ENCODE results near the gene TRAF3IP1. TPM values are rescaled to one million over a fixed set of nuclear protein-coding genes. Genes with fewer than 3 reads are reported as not detected.

The TRAF3IP1 gene
- total and polyA plus RNA-seq, 4 donors = 4.0 to 9.1 (median 4.6) TPM

DNA sequence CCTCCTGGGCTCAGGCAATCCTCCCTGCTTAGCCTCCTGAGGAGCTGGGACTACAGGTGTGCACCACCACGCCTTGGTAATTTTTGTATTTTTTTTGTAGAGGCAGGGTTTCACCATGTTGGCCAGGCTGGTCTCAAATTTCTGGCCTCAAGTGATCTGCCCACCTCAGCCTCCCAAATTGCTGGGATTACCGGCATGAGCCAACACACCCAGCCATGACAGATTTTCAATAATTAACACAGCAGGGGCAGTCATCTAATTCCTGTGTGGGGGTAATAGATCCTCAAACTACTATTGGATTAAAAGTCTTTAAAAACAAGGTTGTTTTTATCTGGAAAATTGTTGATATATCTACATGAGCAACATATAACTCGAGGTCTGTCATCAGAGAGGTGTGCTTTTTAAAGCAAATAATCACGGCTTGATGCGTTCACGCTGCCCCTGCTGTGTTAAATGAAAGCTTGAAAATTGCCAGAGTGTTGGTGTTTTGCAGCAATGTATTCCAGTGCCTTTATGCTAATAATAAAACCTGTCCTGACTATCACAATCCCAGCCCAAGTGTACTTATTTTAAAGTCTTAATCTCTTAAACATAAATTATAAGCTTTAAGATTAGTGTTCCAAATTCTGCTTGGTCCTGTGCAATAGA, 70.8 kb downstream of the TRAF3IP1 start:
- 97% methylated on average over 6 of the region's 6 CpGs for WGBS
- DNase-seq (ENCODE audit: low spot score) = no peak
- no peak overlapping the region for H3K4me3 ChIP-seq (ENCODE audit: low read depth in 1 of 3, low read length in 3 of 3)
- peaks cover 0 to 2% (median 0%) of the 10 kb centered on the region in 4 donors for H3K36me3 ChIP-seq (ENCODE audit: control insufficient read depth in 4 of 4, insufficient read depth in 3 of 4, low read depth in 1 of 4, low read length in 3 of 4)
- TF ChIP-seq YY1 (IDR thresholded peaks at IDR 0.05) (no peak), TAF1 (conservative IDR thresholded peaks at IDR 0.05) (no peak), RAD21 (IDR thresholded peaks at IDR 0.05) (no peak), FOXA1 (IDR thresholded peaks at IDR 0.05) (no peak), NR2F2 (IDR thresholded peaks at IDR 0.05) (no peak)
- TF ChIP-seq, protein P1, sequence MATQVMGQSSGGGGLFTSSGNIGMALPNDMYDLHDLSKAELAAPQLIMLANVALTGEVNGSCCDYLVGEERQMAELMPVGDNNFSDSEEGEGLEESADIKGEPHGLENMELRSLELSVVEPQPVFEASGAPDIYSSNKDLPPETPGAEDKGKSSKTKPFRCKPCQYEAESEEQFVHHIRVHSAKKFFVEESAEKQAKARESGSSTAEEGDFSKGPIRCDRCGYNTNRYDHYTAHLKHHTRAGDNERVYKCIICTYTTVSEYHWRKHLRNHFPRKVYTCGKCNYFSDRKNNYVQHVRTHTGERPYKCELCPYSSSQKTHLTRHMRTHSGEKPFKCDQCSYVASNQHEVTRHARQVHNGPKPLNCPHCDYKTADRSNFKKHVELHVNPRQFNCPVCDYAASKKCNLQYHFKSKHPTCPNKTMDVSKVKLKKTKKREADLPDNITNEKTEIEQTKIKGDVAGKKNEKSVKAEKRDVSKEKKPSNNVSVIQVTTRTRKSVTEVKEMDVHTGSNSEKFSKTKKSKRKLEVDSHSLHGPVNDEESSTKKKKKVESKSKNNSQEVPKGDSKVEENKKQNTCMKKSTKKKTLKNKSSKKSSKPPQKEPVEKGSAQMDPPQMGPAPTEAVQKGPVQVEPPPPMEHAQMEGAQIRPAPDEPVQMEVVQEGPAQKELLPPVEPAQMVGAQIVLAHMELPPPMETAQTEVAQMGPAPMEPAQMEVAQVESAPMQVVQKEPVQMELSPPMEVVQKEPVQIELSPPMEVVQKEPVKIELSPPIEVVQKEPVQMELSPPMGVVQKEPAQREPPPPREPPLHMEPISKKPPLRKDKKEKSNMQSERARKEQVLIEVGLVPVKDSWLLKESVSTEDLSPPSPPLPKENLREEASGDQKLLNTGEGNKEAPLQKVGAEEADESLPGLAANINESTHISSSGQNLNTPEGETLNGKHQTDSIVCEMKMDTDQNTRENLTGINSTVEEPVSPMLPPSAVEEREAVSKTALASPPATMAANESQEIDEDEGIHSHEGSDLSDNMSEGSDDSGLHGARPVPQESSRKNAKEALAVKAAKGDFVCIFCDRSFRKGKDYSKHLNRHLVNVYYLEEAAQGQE (IDR thresholded peaks at IDR 0.05) = no peak
- TF ChIP-seq, protein P2, sequence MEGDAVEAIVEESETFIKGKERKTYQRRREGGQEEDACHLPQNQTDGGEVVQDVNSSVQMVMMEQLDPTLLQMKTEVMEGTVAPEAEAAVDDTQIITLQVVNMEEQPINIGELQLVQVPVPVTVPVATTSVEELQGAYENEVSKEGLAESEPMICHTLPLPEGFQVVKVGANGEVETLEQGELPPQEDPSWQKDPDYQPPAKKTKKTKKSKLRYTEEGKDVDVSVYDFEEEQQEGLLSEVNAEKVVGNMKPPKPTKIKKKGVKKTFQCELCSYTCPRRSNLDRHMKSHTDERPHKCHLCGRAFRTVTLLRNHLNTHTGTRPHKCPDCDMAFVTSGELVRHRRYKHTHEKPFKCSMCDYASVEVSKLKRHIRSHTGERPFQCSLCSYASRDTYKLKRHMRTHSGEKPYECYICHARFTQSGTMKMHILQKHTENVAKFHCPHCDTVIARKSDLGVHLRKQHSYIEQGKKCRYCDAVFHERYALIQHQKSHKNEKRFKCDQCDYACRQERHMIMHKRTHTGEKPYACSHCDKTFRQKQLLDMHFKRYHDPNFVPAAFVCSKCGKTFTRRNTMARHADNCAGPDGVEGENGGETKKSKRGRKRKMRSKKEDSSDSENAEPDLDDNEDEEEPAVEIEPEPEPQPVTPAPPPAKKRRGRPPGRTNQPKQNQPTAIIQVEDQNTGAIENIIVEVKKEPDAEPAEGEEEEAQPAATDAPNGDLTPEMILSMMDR (IDR thresholded peaks at IDR 0.05; ENCODE audit: low read depth, low read length, missing input control) = no peak
- no peak overlapping the region for H3K9ac ChIP-seq (ENCODE audit: low read depth in 1 of 2, low read length in 2 of 2)
- no peaks in the 10 kb centered on the region for H3K4me1 ChIP-seq (ENCODE audit: control insufficient read depth in 4 of 4, insufficient read depth in 4 of 4, low read length in 3 of 4)
- H3K9me3 ChIP-seq (ENCODE audit: control insufficient read depth in 4 of 4, low read length in 3 of 4) = no peaks in the 10 kb centered on the region
- no peaks in the 10 kb centered on the region for H3K27me3 ChIP-seq (ENCODE audit: control insufficient read depth in 4 of 4, insufficient read depth in 4 of 4, low read length in 3 of 4)
- H3K27ac ChIP-seq (ENCODE audit: low read depth in 1 of 2, low read length in 2 of 2) = no peak overlapping the region

DNA sequence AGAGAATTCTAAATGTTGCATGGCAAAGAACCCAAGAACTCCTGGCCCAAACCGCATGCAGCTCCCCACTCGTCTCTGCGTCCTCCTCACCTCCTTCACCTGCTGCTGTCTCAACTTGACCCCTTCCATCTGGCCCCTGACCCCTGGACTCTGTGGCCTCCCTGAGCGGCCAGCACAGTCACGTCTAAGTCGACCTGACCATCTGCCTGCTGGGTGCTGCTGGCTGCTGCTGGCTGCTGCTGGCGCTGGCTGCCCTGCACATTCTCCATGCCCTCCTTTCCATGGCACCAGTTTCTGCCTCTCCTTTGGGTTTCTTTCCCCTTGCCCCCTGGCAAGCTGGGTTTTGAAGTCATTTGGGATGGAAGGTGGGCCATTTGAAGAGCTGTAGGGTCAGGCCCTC, 76.3 kb downstream of the TRAF3IP1 start:
- DNase-seq (ENCODE audit: low spot score) = no peak
- WGBS = 96% methylated on average over 7 of the region's 7 CpGs

More for the DNA sequence above, 76.3 kb downstream of the TRAF3IP1 start:
- Histone ChIP-seq H3K27me3 (ENCODE audit: control insufficient read depth in 4 of 4, insufficient read depth in 4 of 4, low read length in 3 of 4) (no peaks in the 10 kb centered on the region), H3K4me3 (ENCODE audit: low read depth in 1 of 3, low read length in 3 of 3) (no peak overlapping the region), H3K27ac (ENCODE audit: low read depth in 1 of 2, low read length in 2 of 2) (no peak overlapping the region), H3K4me1 (ENCODE audit: control insufficient read depth in 4 of 4, insufficient read depth in 4 of 4, low read length in 3 of 4) (no peaks in the 10 kb centered on the region), H3K9ac (ENCODE audit: low read depth in 1 of 2, low read length in 2 of 2) (no peak overlapping the region), H3K9me3 (ENCODE audit: control insufficient read depth in 4 of 4, low read length in 3 of 4) (no peaks in the 10 kb centered on the region), H3K36me3 (ENCODE audit: control insufficient read depth in 4 of 4, insufficient read depth in 3 of 4, low read depth in 1 of 4, low read length in 3 of 4) (peaks cover 0 to 11% (median 5%) of the 10 kb centered on the region in 4 donors)
- TF ChIP-seq JUND (IDR thresholded peaks at IDR 0.05) (no peak), RXRA (IDR thresholded peaks at IDR 0.05) (no peak), YY1 (IDR thresholded peaks at IDR 0.05) (no peak), NR2F2 (IDR thresholded peaks at IDR 0.05) (no peak), EGR1 (IDR thresholded peaks at IDR 0.05; ENCODE audit: low read depth in 2 of 2) (no peak), TAF1 (conservative IDR thresholded peaks at IDR 0.05) (no peak), FOXA1 (IDR thresholded peaks at IDR 0.05) (no peak), RAD21 (IDR thresholded peaks at IDR 0.05) (no peak), HNF4A (conservative IDR thresholded peaks at IDR 0.05) (no peak), SP1 (IDR thresholded peaks at IDR 0.05) (no peak), HNF4G (IDR thresholded peaks at IDR 0.05) (no peak), FOXA2 (IDR thresholded peaks at IDR 0.05) (no peak), GABPA (IDR thresholded peaks at IDR 0.05 in 1 of 2, conservative IDR thresholded peaks at IDR 0.05 in 1 of 2) (no peak)
- TF ChIP-seq, protein P3, sequence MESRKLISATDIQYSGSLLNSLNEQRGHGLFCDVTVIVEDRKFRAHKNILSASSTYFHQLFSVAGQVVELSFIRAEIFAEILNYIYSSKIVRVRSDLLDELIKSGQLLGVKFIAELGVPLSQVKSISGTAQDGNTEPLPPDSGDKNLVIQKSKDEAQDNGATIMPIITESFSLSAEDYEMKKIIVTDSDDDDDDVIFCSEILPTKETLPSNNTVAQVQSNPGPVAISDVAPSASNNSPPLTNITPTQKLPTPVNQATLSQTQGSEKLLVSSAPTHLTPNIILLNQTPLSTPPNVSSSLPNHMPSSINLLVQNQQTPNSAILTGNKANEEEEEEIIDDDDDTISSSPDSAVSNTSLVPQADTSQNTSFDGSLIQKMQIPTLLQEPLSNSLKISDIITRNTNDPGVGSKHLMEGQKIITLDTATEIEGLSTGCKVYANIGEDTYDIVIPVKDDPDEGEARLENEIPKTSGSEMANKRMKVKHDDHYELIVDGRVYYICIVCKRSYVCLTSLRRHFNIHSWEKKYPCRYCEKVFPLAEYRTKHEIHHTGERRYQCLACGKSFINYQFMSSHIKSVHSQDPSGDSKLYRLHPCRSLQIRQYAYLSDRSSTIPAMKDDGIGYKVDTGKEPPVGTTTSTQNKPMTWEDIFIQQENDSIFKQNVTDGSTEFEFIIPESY (IDR thresholded peaks at IDR 0.05) = no peak
- TF ChIP-seq, protein P4, sequence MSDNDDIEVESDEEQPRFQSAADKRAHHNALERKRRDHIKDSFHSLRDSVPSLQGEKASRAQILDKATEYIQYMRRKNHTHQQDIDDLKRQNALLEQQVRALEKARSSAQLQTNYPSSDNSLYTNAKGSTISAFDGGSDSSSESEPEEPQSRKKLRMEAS (IDR thresholded peaks at IDR 0.05) = no peak
- TF ChIP-seq, protein P2 (IDR thresholded peaks at IDR 0.05; ENCODE audit: low read depth, low read length, missing input control) = no peak
- TF ChIP-seq, protein P1 (IDR thresholded peaks at IDR 0.05) = no peak

All from liver (tissue), 9 donors.